Endodermal cell (in vitro differentiated cells): ENCODE results near the gene UBXN11. TPM values are rescaled to one million over a fixed set of nuclear protein-coding genes. Genes with fewer than 3 reads are reported as not detected.

Experiments
- DNase-seq: peaks from one replicate; pipeline ENCODE4 v3.0.0-alpha.2; 2017
- H3K27ac ChIP-seq: 2 replicates; pipeline ENCODE4 v1.5.1; 2013; ENCODE audit warnings: mild to moderate bottlenecking, low read depth, low read length, moderate library complexity
- H3K27me3 ChIP-seq: 2 replicates; pipeline ENCODE4 v1.6.1; 2013; ENCODE audit warnings: mild to moderate bottlenecking, low read length, moderate library complexity; ENCODE audit not compliant: insufficient read depth, control insufficient read depth, poor library complexity, severe bottlenecking
- H3K36me3 ChIP-seq: 2 replicates; pipeline ENCODE4 v1.7.0; 2013; ENCODE audit warnings: mild to moderate bottlenecking, low read length, moderate library complexity; ENCODE audit not compliant: control insufficient read depth, insufficient read depth
- H3K4me1 ChIP-seq: one replicate; pipeline ENCODE4 v1.7.0; 2013; ENCODE audit warnings: low read length; ENCODE audit not compliant: control insufficient read depth, insufficient read depth
- H3K4me3 ChIP-seq: 2 replicates; pipeline ENCODE4 v1.5.1; 2013; ENCODE audit warnings: mild to moderate bottlenecking, low read length, moderate library complexity
- H3K9ac ChIP-seq: 2 replicates; pipeline ENCODE4 v1.6.1; 2013; ENCODE audit warnings: mild to moderate bottlenecking, low read length, moderate library complexity; ENCODE audit not compliant: poor library complexity, severe bottlenecking; ENCODE audit errors: extremely low read depth
- H3K9me3 ChIP-seq: 2 replicates; pipeline ENCODE4 v1.6.1; 2013; ENCODE audit warnings: mild to moderate bottlenecking, low read length, moderate library complexity; ENCODE audit not compliant: control insufficient read depth
- H3K27ac Mint-ChIP-seq: 2 replicates; pipeline ENCODE4 v1.8.0; 2020; ENCODE audit warnings: mixed read lengths
- H3K27me3 Mint-ChIP-seq: 2 replicates; pipeline ENCODE4 v1.8.0; 2021; ENCODE audit warnings: mild to moderate bottlenecking, mixed read lengths; ENCODE audit not compliant: insufficient read depth
- H3K36me3 Mint-ChIP-seq: 2 replicates; pipeline ENCODE4 v1.8.0; 2020; ENCODE audit warnings: low read depth, mixed read lengths
- H3K4me1 Mint-ChIP-seq: 2 replicates; pipeline ENCODE4 v1.8.0; 2020; ENCODE audit warnings: mixed read lengths
- H3K4me3 Mint-ChIP-seq: 2 replicates; pipeline ENCODE4 v1.8.0; 2020; ENCODE audit warnings: mild to moderate bottlenecking, moderate library complexity, mixed read lengths
- H3K9me3 Mint-ChIP-seq: 2 replicates; pipeline ENCODE4 v1.8.0; 2020; ENCODE audit warnings: mild to moderate bottlenecking, mixed read lengths
- WGBS, 2 experiments: methylation state at CpG; one replicate each; pipeline versions ENCODE4 v1.1.5 to v1.1.7; 2013; ENCODE audit warnings: missing lambda C conversion rate in 2 of 2, mixed read lengths in 1 of 2; ENCODE audit not compliant: insufficient coverage in 1 of 2, insufficient read length in 1 of 2; 5-methylcytosine and 5-hydroxymethylcytosine counted together
- total RNA-seq, 2 donors: library from RNA; stranded (reverse); fragmentation: NEBNext Ultra II Directional in 1 of 2; extraction: Animal tissue kit (Norgen Biotek cat#: 25700) in 1 of 2; gene quantifications; 2 replicates in 1 of 2; 3 replicates in 1 of 2; pipeline ENCODE4 v1.2.1, GENCODE V29; 2021
- TF ChIP-seq, protein P1 (sequence below): fragments of 200-600 bp; sonication (generic); conservative IDR thresholded peaks from 2 replicates; pipeline ENCODE4 v1.5.0; 2021; ENCODE audit warnings: antibody characterized with exemption, mild to moderate bottlenecking

UBXN11 gene
- total RNA-seq, 2 donors from 2014 or later: 24.3 to 30.3 TPM

DNA sequence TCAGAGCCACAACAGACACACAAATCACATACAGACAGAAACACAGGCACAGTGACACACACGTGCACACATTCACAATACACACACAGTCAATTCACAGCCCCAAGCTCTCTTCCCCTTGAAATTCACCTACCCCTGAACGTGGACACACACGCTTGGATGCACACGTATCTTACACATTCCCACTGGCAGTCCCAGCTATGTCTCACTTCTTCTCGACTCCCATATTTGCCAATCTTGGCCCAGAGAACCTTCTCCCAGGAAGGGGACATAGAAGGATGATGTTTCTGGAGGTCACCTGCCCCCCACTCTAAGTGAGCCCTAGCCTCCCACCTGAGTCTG, 45.9 kb upstream of the UBXN11 start:
- no peaks in the 10 kb centered on the region for H3K9me3 ChIP-seq
- H3K9me3 Mint-ChIP-seq: no peaks in the 10 kb centered on the region
- H3K4me3 ChIP-seq: no peak overlapping the region
- H3K9ac ChIP-seq: no peak overlapping the region
- no peaks in the 10 kb centered on the region for H3K27me3 ChIP-seq
- no peaks in the 10 kb centered on the region for H3K36me3 ChIP-seq
- H3K4me1 Mint-ChIP-seq: peaks cover 28% of the 10 kb centered on the region
- TF ChIP-seq, protein P1, sequence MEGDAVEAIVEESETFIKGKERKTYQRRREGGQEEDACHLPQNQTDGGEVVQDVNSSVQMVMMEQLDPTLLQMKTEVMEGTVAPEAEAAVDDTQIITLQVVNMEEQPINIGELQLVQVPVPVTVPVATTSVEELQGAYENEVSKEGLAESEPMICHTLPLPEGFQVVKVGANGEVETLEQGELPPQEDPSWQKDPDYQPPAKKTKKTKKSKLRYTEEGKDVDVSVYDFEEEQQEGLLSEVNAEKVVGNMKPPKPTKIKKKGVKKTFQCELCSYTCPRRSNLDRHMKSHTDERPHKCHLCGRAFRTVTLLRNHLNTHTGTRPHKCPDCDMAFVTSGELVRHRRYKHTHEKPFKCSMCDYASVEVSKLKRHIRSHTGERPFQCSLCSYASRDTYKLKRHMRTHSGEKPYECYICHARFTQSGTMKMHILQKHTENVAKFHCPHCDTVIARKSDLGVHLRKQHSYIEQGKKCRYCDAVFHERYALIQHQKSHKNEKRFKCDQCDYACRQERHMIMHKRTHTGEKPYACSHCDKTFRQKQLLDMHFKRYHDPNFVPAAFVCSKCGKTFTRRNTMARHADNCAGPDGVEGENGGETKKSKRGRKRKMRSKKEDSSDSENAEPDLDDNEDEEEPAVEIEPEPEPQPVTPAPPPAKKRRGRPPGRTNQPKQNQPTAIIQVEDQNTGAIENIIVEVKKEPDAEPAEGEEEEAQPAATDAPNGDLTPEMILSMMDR: no peak
- H3K4me1 ChIP-seq: peaks cover 14% of the 10 kb centered on the region
- H3K27ac ChIP-seq: no peak overlapping the region
- no peak for DNase-seq
- peak overlapping the region; percentile 69 for H3K27ac Mint-ChIP-seq
- 85 to 88% methylated on average over 5 of the region's 5 CpGs for WGBS, 2 experiments
- H3K4me3 Mint-ChIP-seq: no peak overlapping the region
- peaks cover under 1% of the 10 kb centered on the region for H3K27me3 Mint-ChIP-seq
- no peaks in the 10 kb centered on the region for H3K36me3 Mint-ChIP-seq

GRCh38 chr1:26351590-26352337, 45.3 kb upstream of the UBXN11 start:
- H3K27ac ChIP-seq: peak overlapping the region; percentile 89
- H3K36me3 ChIP-seq: no peaks in the 10 kb centered on the region
- H3K9ac ChIP-seq: peak overlapping the region; percentile 63
- TF ChIP-seq, protein P1: no peak
- peaks cover 14% of the 10 kb centered on the region for H3K4me1 ChIP-seq
- no peak for DNase-seq
- H3K4me3 ChIP-seq: no peak overlapping the region
- Mint-ChIP-seq H3K4me3 (no peak overlapping the region), H3K27ac (peak overlapping the region; percentile 90), H3K4me1 (peaks cover 25% of the 10 kb centered on the region), H3K27me3 (no peaks in the 10 kb centered on the region), H3K9me3 (no peaks in the 10 kb centered on the region), H3K36me3 (no peaks in the 10 kb centered on the region)
- no peaks in the 10 kb centered on the region for H3K9me3 ChIP-seq
- no peaks in the 10 kb centered on the region for H3K27me3 ChIP-seq
- WGBS, 2 experiments: 80 to 84% methylated on average over 8 to 12 of the region's 12 CpGs

DNA sequence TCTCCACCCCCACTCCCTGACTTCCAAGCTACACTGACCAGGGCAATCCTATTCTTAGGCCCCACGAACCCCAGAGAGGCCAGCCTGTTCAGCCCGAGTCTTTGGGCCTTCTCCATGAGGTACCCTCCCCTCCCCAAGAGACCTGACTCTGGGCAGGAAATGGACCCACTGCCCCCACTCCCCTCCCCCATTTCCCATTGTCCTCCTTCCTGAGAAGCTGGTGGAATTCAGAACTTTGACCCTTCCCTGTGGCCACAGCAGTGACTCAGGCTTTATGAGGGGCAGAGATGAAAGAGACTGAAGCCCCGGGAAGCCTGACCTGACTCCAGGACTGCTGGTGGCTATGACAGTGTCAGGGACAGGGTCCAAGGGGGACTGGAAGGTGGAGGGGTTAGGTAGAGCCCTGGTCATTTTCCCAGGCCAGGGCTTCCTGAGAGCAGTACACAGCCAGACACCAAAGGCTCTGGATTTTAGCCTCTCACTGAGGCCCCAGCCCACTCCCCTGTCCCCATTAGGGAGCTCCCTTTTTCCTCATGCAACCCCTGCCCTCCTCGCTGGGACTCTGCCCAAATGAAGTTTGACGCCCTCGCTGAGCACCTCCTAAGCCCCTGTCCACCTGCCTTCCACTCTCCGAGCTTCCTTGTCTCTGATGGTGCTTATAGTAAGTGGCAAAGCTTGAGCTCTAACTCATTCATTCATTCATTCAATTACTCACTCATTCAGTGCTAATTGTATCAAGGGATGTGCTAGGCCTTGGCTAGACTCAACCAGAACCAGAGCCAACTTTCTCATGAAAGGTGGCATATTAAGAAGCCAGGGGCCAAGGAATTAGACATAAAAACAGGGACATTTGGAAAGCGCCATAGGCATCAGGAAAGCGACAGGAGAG, 44.5 kb upstream of the UBXN11 start:
- Histone ChIP-seq H3K9ac (peak overlapping the region; percentile 63), H3K9me3 (no peaks in the 10 kb centered on the region), H3K4me1 (peaks cover 14% of the 10 kb centered on the region), H3K4me3 (peak overlapping the region; percentile 59), H3K27me3 (no peaks in the 10 kb centered on the region), H3K27ac (peak overlapping the region; percentile 89), H3K36me3 (no peaks in the 10 kb centered on the region)
- no peaks in the 10 kb centered on the region for H3K36me3 Mint-ChIP-seq
- peaks cover 25% of the 10 kb centered on the region for H3K4me1 Mint-ChIP-seq
- WGBS, 2 experiments: 75 to 83% methylated on average over 3 to 9 of the region's 9 CpGs
- H3K9me3 Mint-ChIP-seq: no peaks in the 10 kb centered on the region
- peak; percentile 83 for DNase-seq
- peak overlapping the region; percentile 90 for H3K27ac Mint-ChIP-seq
- H3K27me3 Mint-ChIP-seq: no peaks in the 10 kb centered on the region
- TF ChIP-seq, protein P1: no peak
- H3K4me3 Mint-ChIP-seq: peak overlapping the region; percentile 30
